Measurements from ENCODE around the gene AFTPH.

GRCh38 chr2:64586054-64586453 lies 61.9 kb downstream of the AFTPH start:
- no peak for TF ChIP-seq ZNF76 (tag by site-specific recombination; IDR thresholded peaks at IDR 0.05; ENCODE audit: borderline replicate concordance, low read depth)
- no peak for TF ChIP-seq ZNF530 (tag by site-specific recombination; IDR thresholded peaks at IDR 0.05; ENCODE audit: low read depth)
- TF ChIP-seq ZNF280C (tag by site-specific recombination; IDR thresholded peaks at IDR 0.05): no peak
- TF ChIP-seq, protein P1, sequence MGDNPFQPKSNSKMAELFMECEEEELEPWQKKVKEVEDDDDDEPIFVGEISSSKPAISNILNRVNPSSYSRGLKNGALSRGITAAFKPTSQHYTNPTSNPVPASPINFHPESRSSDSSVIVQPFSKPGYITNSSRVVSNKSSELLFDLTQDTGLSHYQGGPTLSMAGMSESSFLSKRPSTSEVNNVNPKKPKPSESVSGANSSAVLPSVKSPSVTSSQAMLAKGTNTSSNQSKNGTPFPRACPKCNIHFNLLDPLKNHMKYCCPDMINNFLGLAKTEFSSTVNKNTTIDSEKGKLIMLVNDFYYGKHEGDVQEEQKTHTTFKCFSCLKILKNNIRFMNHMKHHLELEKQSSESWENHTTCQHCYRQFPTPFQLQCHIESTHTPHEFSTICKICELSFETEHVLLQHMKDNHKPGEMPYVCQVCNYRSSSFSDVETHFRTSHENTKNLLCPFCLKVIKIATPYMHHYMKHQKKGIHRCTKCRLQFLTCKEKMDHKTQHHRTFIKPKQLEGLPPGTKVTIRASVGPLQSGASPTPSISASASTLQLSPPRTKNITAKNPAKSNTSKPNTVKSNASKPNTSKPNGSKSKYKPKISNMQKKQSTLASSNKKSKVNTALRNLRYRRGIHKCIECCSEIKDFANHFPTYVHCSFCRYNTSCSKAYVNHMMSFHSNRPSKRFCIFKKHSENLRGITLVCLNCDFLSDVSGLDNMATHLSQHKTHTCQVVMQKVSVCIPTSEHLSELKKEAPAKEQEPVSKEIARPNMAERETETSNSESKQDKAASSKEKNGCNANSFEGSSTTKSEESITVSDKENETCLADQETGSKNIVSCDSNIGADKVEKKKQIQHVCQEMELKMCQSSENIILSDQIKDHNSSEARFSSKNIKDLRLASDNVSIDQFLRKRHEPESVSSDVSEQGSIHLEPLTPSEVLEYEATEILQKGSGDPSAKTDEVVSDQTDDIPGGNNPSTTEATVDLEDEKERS (tag by site-specific recombination; IDR thresholded peaks at IDR 0.05): no peak
